ENCODE measurements around the gene NEK11. TPM values are rescaled to one million over a fixed set of nuclear protein-coding genes. Genes with fewer than 3 reads are reported as not detected.
"Not testable (repeated sequence)": the region's sequence is repeated elsewhere in the genome, so short reads cannot be mapped to it uniquely, and the experiment has no call there.

Gene NEK11
- polyA plus RNA-seq, 1 donor from 2014 or later: 6.1 TPM

DNA sequence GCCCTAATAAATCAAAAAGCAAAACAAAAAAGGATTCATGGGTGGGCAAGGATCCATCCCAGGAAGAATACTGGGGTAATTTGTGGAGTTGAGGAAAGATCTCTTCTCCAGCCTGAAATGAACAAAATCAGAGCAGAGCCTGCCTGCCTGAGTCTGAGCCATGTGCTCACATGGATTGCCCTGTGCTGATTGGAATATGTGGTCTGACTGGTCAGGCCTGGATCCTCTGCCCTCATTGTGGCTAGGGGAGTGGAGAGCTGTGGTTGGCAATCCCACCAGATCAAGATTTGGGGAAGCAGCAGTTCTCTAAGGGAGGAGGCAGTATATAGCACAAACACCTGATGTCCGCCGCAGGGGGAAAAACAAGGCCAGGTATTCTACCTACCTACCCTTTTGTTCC, 348.1 kb downstream of the NEK11 start:
- no peaks in the 10 kb centered on the region for H3K36me3 ChIP-seq (ENCODE audit: insufficient read depth, low read length)
- TF ChIP-seq RAD21 (conservative IDR thresholded peaks at IDR 0.05): no peak
- TF ChIP-seq, protein P1, sequence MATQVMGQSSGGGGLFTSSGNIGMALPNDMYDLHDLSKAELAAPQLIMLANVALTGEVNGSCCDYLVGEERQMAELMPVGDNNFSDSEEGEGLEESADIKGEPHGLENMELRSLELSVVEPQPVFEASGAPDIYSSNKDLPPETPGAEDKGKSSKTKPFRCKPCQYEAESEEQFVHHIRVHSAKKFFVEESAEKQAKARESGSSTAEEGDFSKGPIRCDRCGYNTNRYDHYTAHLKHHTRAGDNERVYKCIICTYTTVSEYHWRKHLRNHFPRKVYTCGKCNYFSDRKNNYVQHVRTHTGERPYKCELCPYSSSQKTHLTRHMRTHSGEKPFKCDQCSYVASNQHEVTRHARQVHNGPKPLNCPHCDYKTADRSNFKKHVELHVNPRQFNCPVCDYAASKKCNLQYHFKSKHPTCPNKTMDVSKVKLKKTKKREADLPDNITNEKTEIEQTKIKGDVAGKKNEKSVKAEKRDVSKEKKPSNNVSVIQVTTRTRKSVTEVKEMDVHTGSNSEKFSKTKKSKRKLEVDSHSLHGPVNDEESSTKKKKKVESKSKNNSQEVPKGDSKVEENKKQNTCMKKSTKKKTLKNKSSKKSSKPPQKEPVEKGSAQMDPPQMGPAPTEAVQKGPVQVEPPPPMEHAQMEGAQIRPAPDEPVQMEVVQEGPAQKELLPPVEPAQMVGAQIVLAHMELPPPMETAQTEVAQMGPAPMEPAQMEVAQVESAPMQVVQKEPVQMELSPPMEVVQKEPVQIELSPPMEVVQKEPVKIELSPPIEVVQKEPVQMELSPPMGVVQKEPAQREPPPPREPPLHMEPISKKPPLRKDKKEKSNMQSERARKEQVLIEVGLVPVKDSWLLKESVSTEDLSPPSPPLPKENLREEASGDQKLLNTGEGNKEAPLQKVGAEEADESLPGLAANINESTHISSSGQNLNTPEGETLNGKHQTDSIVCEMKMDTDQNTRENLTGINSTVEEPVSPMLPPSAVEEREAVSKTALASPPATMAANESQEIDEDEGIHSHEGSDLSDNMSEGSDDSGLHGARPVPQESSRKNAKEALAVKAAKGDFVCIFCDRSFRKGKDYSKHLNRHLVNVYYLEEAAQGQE (IDR thresholded peaks at IDR 0.05; ENCODE audit: borderline replicate concordance): no peak
- TF ChIP-seq TAF1 (IDR thresholded peaks at IDR 0.05; ENCODE audit: low read depth): no peak
- no peak for TF ChIP-seq POLR2AphosphoS5 (IDR thresholded peaks at IDR 0.05)
- TF ChIP-seq, protein P2, sequence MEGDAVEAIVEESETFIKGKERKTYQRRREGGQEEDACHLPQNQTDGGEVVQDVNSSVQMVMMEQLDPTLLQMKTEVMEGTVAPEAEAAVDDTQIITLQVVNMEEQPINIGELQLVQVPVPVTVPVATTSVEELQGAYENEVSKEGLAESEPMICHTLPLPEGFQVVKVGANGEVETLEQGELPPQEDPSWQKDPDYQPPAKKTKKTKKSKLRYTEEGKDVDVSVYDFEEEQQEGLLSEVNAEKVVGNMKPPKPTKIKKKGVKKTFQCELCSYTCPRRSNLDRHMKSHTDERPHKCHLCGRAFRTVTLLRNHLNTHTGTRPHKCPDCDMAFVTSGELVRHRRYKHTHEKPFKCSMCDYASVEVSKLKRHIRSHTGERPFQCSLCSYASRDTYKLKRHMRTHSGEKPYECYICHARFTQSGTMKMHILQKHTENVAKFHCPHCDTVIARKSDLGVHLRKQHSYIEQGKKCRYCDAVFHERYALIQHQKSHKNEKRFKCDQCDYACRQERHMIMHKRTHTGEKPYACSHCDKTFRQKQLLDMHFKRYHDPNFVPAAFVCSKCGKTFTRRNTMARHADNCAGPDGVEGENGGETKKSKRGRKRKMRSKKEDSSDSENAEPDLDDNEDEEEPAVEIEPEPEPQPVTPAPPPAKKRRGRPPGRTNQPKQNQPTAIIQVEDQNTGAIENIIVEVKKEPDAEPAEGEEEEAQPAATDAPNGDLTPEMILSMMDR (IDR thresholded peaks at IDR 0.05; ENCODE audit: poor library complexity, severe bottlenecking): no peak
- H3K79me2 ChIP-seq (replicated peaks; ENCODE audit: insufficient read depth, low read length): no peaks in the 10 kb centered on the region
- no peak overlapping the region for H2AFZ ChIP-seq (ENCODE audit: low read depth, low read length)
- H3K9me2 ChIP-seq (ENCODE audit: insufficient read depth, low read length): no peaks in the 10 kb centered on the region
- no peak overlapping the region for H3K4me3 ChIP-seq (ENCODE audit: low read length)
- H3K9me3 ChIP-seq (ENCODE audit: low read length): no peaks in the 10 kb centered on the region
- H3K9ac ChIP-seq (ENCODE audit: low read length): no peak overlapping the region
- H3K4me2 ChIP-seq (ENCODE audit: low read length): no peak overlapping the region
- no peaks in the 10 kb centered on the region for H3F3A ChIP-seq (ENCODE audit: insufficient read depth, low read length, poor library complexity, severe bottlenecking)
- no peaks in the 10 kb centered on the region for H4K20me1 ChIP-seq (ENCODE audit: insufficient read depth)
- no peaks in the 10 kb centered on the region for H3K27me3 ChIP-seq (ENCODE audit: insufficient read depth, low read depth, low read length)
- H3K27ac ChIP-seq (ENCODE audit: low read length): no peak overlapping the region

DNA sequence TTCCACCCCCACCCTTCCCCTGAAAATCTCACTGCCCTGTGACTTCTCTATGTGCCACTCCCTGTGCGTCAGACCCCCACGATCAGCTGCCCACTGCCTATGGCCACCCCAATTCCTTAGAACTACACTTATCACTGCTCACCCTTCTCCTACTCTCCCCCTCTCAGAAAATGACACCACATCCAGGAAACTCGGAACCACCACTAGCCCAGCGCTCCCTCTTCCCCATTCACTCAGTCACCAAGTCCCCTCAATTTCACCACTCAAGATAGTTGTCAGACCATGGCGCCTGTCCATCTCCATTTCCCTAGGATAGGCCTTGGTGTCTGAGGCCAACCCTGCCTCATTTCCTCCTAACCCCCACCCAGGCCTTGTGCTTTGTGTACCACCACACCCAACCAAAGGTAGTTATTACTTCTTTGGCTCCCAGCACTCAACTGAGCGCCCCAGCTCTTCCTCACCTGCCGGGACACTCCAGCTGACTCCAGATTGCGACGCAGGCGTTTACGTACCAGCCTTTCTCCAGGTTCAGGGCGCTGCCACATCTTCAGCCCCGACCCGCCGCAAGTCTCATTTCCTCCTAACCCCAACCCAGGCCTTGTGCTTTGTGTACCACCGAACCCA, 354.3 kb downstream of the NEK11 start:
- H4K20me1 ChIP-seq (ENCODE audit: insufficient read depth); H3K9me2 ChIP-seq (ENCODE audit: insufficient read depth, low read length); H3F3A ChIP-seq (ENCODE audit: insufficient read depth, low read length, poor library complexity, severe bottlenecking); H3K27ac ChIP-seq (ENCODE audit: low read length); H3K36me3 ChIP-seq (ENCODE audit: insufficient read depth, low read length); H3K27me3 ChIP-seq (ENCODE audit: insufficient read depth, low read depth, low read length); H3K9me3 ChIP-seq (ENCODE audit: low read length); H3K79me2 ChIP-seq (replicated peaks; ENCODE audit: insufficient read depth, low read length): not testable (repeated sequence)
- Histone ChIP-seq H3K9ac (ENCODE audit: low read length) (peak overlapping the region; percentile 68), H3K4me2 (ENCODE audit: low read length) (peak overlapping the region; percentile 35), H3K4me3 (ENCODE audit: low read length) (peak overlapping the region; percentile 85), H2AFZ (ENCODE audit: low read depth, low read length) (peak overlapping the region; percentile 83)

DNA sequence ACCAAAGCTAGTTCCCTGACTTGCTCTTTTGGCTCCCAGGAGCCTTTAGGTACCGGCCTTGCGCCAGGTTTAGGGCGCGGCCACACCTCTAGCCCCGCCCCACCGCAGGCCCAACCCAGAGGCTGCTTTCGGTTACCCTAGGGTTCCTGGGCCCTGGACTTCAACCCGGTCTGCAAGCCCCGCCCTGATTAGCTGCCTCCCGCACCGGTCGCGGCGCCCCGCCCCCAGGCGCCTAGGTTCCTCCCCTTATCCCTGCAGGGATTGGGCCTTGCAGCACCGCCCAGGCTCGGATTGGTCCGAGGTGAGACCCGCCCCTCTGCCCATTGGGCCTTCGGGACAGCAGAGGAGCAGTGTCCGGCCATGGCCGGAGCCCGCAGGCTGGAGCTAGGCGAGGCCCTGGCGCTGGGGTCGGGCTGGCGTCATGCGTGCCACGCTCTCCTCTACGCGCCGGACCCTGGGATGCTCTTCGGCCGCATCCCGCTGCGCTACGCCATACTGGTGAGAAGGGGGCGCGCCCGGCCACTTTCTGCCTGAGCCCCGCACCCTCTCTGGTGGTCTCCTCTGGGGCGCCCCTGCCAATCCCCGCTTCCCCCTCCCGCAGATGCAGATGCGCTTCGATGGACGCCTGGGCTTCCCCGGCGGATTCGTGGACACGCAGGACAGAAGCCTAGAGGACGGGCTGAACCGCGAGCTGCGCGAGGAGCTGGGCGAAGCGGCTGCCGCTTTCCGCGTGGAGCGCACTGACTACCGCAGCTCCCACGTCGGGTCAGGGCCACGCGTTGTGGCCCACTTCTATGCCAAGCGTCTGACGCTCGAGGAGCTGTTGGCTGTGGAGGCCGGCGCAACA, 355.0 kb downstream of the NEK11 start, which contains the start of gene NUDT16:
TSS of gene NUDT16 (plus strand) at position 330 of the 847 bp plus-strand sequence. CDS start at position 361, 31 bp downstream.
- Histone ChIP-seq H3K9me2 (ENCODE audit: insufficient read depth, low read length) (no peaks in the 10 kb centered on the region), H3K9ac (ENCODE audit: low read length) (peak within 1 kb of the TSS; percentile 68), H3K27me3 (ENCODE audit: insufficient read depth, low read depth, low read length) (no peaks in the 10 kb centered on the region), H3F3A (ENCODE audit: insufficient read depth, low read length, poor library complexity, severe bottlenecking) (no peaks in the 10 kb centered on the region), H3K79me2 (replicated peaks; ENCODE audit: insufficient read depth, low read length) (no peaks in the 10 kb centered on the region), H3K27ac (ENCODE audit: low read length) (no peak within 1 kb of the TSS), H3K4me2 (ENCODE audit: low read length) (peak within 1 kb of the TSS; percentile 68), H3K36me3 (ENCODE audit: insufficient read depth, low read length) (no peaks in the 10 kb centered on the region), H3K4me3 (ENCODE audit: low read length) (peak within 1 kb of the TSS; percentile 85), H4K20me1 (ENCODE audit: insufficient read depth) (no peaks in the 10 kb centered on the region), H3K9me3 (ENCODE audit: low read length) (no peaks in the 10 kb centered on the region), H2AFZ (ENCODE audit: low read depth, low read length) (peak within 1 kb of the TSS; percentile 83)
- TF ChIP-seq SMC3 (conservative IDR thresholded peaks at IDR 0.05; ENCODE audit: poor library complexity) (peak; percentile 34), TAF1 (IDR thresholded peaks at IDR 0.05; ENCODE audit: low read depth) (no peak), MXI1 (conservative IDR thresholded peaks at IDR 0.05; ENCODE audit: poor library complexity, severe bottlenecking) (peak; percentile 62), RAD21 (conservative IDR thresholded peaks at IDR 0.05) (peak; percentile 29), EP300 (conservative IDR thresholded peaks at IDR 0.05; ENCODE audit: poor library complexity, severe bottlenecking) (no peak), POLR2AphosphoS5 (IDR thresholded peaks at IDR 0.05) (no peak)
- TF ChIP-seq, protein P2 (IDR thresholded peaks at IDR 0.05; ENCODE audit: poor library complexity, severe bottlenecking): peak; percentile 51
